HEK293 (cell line): ENCODE results near the gene ADAMTS20.

ENCODE experiments used
- CTCF ChIA-PET: fragments of 350-600 bp; formaldehyde crosslinking; extraction: SDS; loops from one replicate; lab custom pipeline; 2021; ENCODE audit warnings: antibody characterized with exemption; lab: Yijun Ruan, JAX
- POLR2A ChIA-PET: fragments of 300-600 bp; formaldehyde crosslinking; extraction: SDS; loops from one replicate; lab custom pipeline; 2020; ENCODE audit warnings: antibody characterized with exemption, inconsistent platforms; lab: Yijun Ruan, JAX
- H3K27ac ChIP-seq: fragments of 200-500 bp; sonication (Bioruptor generic); 2 replicates; pipeline ENCODE4 v1.5.1; 2014; ENCODE audit warnings: low read depth, low read length, control low read depth, inconsistent platforms; ENCODE audit errors: extremely low read depth
- H3K36me3 ChIP-seq, 2 experiments: fragments of 200-500 bp in 1 of 2; sonication (Bioruptor generic) in 1 of 2; 1 replicate in 1 of 2; 2 replicates in 1 of 2; pipeline ENCODE4 v1.5.1; 2014 to 2017; ENCODE audit warnings: inconsistent platforms in 2 of 2, low read length in 2 of 2; ENCODE audit not compliant: control insufficient read depth in 2 of 2, insufficient read depth in 1 of 2
- H3K4me1 ChIP-seq: fragments of 200-500 bp; sonication (Bioruptor generic); 2 replicates; pipeline ENCODE4 v1.5.1; 2014; ENCODE audit warnings: mild to moderate bottlenecking, low read length, inconsistent platforms; ENCODE audit not compliant: control insufficient read depth, insufficient read depth
- H3K4me3 ChIP-seq: 2 replicates; pipeline ENCODE4 v1.5.1; 2011; ENCODE audit warnings: low read depth, mild to moderate bottlenecking, control low read depth, low read length, moderate library complexity
- H3K9me3 ChIP-seq: fragments of 200-500 bp; sonication (Bioruptor generic); 2 replicates; pipeline ENCODE4 v1.5.1; 2014; ENCODE audit warnings: low read depth, low read length, inconsistent platforms; ENCODE audit not compliant: control insufficient read depth, insufficient read depth
- GFI1B ChIP-seq: fragments of 450-650 bp; formaldehyde crosslinking; IDR thresholded peaks from 2 replicates; pipeline ENCODE4 v1.5.1; 2016; ENCODE audit warnings: missing biosample characterization, missing genetic modification characterization
- SP3 ChIP-seq: fragments of 450-650 bp; formaldehyde crosslinking; IDR thresholded peaks from 2 replicates; pipeline ENCODE4 v1.5.1; 2016; ENCODE audit warnings: missing biosample characterization, missing genetic modification characterization
- ZBTB8A ChIP-seq: fragments of 450-650 bp; formaldehyde crosslinking; IDR thresholded peaks from 2 replicates; pipeline ENCODE4 v1.5.1; 2016; ENCODE audit warnings: missing biosample characterization, missing genetic modification characterization
- ZNF121 ChIP-seq: fragments of 450-650 bp; formaldehyde crosslinking; IDR thresholded peaks from 2 replicates; pipeline ENCODE4 v1.5.1; 2016; ENCODE audit warnings: missing biosample characterization, missing genetic modification characterization
- ZNF146 ChIP-seq: fragments of 450-650 bp; formaldehyde crosslinking; IDR thresholded peaks from 2 replicates; pipeline ENCODE4 v1.5.1; 2016; ENCODE audit warnings: missing biosample characterization, missing genetic modification characterization
- ZNF175 ChIP-seq: fragments of 450-650 bp; formaldehyde crosslinking; IDR thresholded peaks from 2 replicates; pipeline ENCODE4 v1.5.1; 2016; ENCODE audit warnings: missing biosample characterization, missing genetic modification characterization
- ZNF202 ChIP-seq: fragments of 450-650 bp; formaldehyde crosslinking; IDR thresholded peaks from 2 replicates; pipeline ENCODE4 v1.5.1; 2016; ENCODE audit warnings: missing biosample characterization, missing genetic modification characterization, borderline replicate concordance
- ZNF214 ChIP-seq: fragments of 450-650 bp; formaldehyde crosslinking; IDR thresholded peaks from 2 replicates; pipeline ENCODE4 v1.5.1; 2017; ENCODE audit warnings: missing biosample characterization, mild to moderate bottlenecking, missing genetic modification characterization, borderline replicate concordance
- ZNF221 ChIP-seq: fragments of 450-650 bp; formaldehyde crosslinking; IDR thresholded peaks from 2 replicates; pipeline ENCODE4 v1.5.1; 2017; ENCODE audit warnings: missing biosample characterization, missing genetic modification characterization, borderline replicate concordance
- ZNF391 ChIP-seq: fragments of 450-650 bp; formaldehyde crosslinking; IDR thresholded peaks from 2 replicates; pipeline ENCODE4 v1.5.1; 2016; ENCODE audit warnings: low read depth, missing biosample characterization, missing genetic modification characterization, borderline replicate concordance
- ZNF394 ChIP-seq: fragments of 450-650 bp; formaldehyde crosslinking; IDR thresholded peaks from 2 replicates; pipeline ENCODE4 v1.5.1; 2016; ENCODE audit warnings: missing biosample characterization, missing genetic modification characterization, mild to moderate bottlenecking, moderate library complexity, borderline replicate concordance
- ZNF510 ChIP-seq: fragments of 450-650 bp; formaldehyde crosslinking; IDR thresholded peaks from 2 replicates; pipeline ENCODE4 v1.5.1; 2018; ENCODE audit warnings: mild to moderate bottlenecking, missing genetic modification characterization, missing biosample characterization; ENCODE audit not compliant: insufficient replicate concordance
- ZNF560 ChIP-seq: fragments of 450-650 bp; formaldehyde crosslinking; IDR thresholded peaks from 2 replicates; pipeline ENCODE4 v1.5.1; 2017; ENCODE audit warnings: missing biosample characterization, missing genetic modification characterization, borderline replicate concordance
- ZNF610 ChIP-seq: fragments of 450-650 bp; formaldehyde crosslinking; IDR thresholded peaks from 2 replicates; pipeline ENCODE4 v1.5.1; 2016; ENCODE audit warnings: missing biosample characterization, missing genetic modification characterization, borderline replicate concordance
- ZNF626 ChIP-seq: fragments of 450-650 bp; sonication (Bioruptor Pico); formaldehyde crosslinking; IDR thresholded peaks from 2 replicates; pipeline ENCODE4 v1.5.1; 2018; ENCODE audit warnings: missing biosample characterization, missing genetic modification characterization, inconsistent platforms
- ZNF830 ChIP-seq: fragments of 450-650 bp; IDR thresholded peaks from 2 replicates; pipeline ENCODE4 v1.5.0; 2018; ENCODE audit warnings: missing biosample characterization, missing genetic modification characterization, low read depth, mild to moderate bottlenecking, moderate library complexity
- ZXDB ChIP-seq: fragments of 450-650 bp; formaldehyde crosslinking; IDR thresholded peaks from 2 replicates; pipeline ENCODE4 v1.5.1; 2016; ENCODE audit warnings: missing biosample characterization, missing genetic modification characterization
- TF ChIP-seq, protein P1 (sequence below): fragments of 450-650 bp; formaldehyde crosslinking; IDR thresholded peaks from 2 replicates; pipeline ENCODE4 v1.5.1; 2016; ENCODE audit warnings: missing biosample characterization, missing genetic modification characterization, low read depth
- TF ChIP-seq, protein P2 (sequence below): fragments of 450-650 bp; formaldehyde crosslinking; IDR thresholded peaks from 2 replicates; pipeline ENCODE4 v1.5.1; 2016; ENCODE audit warnings: missing biosample characterization, missing genetic modification characterization, borderline replicate concordance
- TF ChIP-seq, protein P3 (sequence below): fragments of 450-650 bp; formaldehyde crosslinking; IDR thresholded peaks from 2 replicates; pipeline ENCODE4 v1.5.1; 2017; ENCODE audit warnings: missing biosample characterization, missing genetic modification characterization
- TF ChIP-seq, protein P4 (sequence below): fragments of 450-650 bp; formaldehyde crosslinking; IDR thresholded peaks from 2 replicates; pipeline ENCODE4 v1.5.1; 2016; ENCODE audit warnings: missing biosample characterization, missing genetic modification characterization
- TF ChIP-seq, protein P5 (sequence below): fragments of 450-650 bp; formaldehyde crosslinking; IDR thresholded peaks from 2 replicates; pipeline ENCODE4 v1.5.1; 2016; ENCODE audit warnings: missing biosample characterization, missing genetic modification characterization, borderline replicate concordance

The ADAMTS20 gene

DNA sequence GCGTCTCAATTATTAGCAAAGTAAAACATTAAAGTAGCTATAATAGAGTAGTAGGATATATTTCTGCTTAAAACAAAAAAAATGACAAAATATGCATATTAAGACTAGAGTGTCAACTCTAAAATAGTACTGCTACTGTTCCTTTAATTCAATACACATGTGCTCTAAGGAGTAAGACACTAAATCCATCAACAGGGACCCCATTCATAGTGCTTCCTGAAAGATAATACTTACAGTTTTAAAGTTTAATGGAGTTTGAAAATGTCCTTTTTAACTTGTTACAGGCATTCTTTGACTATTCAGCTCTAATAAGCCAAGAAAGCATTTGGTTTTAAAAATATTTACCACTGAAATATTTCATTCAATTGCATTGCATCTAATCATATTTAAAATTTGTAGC is 145.2 kb downstream of the ADAMTS20 start (continued):
- TF ChIP-seq, protein P1, sequence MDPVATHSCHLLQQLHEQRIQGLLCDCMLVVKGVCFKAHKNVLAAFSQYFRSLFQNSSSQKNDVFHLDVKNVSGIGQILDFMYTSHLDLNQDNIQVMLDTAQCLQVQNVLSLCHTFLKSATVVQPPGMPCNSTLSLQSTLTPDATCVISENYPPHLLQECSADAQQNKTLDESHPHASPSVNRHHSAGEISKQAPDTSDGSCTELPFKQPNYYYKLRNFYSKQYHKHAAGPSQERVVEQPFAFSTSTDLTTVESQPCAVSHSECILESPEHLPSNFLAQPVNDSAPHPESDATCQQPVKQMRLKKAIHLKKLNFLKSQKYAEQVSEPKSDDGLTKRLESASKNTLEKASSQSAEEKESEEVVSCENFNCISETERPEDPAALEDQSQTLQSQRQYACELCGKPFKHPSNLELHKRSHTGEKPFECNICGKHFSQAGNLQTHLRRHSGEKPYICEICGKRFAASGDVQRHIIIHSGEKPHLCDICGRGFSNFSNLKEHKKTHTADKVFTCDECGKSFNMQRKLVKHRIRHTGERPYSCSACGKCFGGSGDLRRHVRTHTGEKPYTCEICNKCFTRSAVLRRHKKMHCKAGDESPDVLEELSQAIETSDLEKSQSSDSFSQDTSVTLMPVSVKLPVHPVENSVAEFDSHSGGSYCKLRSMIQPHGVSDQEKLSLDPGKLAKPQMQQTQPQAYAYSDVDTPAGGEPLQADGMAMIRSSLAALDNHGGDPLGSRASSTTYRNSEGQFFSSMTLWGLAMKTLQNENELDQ (tag by site-specific recombination) = no peak
- TF ChIP-seq GFI1B (tag by site-specific recombination) (no peak), ZNF146 (no peak), ZNF214 (tag by site-specific recombination) (no peak)

DNA sequence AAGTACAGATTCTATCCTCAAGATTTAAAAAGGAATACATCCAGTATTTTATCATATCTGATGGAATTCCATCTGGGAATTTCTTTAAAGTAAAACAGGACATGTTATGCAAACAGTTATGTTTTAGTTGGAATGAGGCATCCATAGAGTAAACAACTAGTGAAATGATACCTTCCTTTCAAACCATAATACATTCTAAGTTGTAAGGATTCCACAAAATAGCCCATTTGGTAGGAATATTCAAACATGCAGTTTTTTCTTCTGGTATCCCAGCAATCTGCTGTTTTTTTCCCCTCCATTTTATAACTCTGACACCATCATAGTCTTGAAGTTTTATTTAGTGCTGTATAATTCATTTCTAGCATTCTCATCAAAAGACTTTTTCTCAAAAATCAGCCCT is 149.6 kb downstream of the ADAMTS20 start:
- Histone ChIP-seq H3K4me3 (no peak overlapping the region), H3K27ac (no peak overlapping the region), H3K36me3 (no peaks in the 10 kb centered on the region), H3K9me3 (no peaks in the 10 kb centered on the region)
- POLR2A ChIA-PET = no interaction called here
- CTCF ChIA-PET = interaction anchor here (0.6 kb wide), 1 partner anchor 42 kb away, joined by 3 read pairs; no protein-coding TSS in a partner anchor
- TF ChIP-seq, protein P2, sequence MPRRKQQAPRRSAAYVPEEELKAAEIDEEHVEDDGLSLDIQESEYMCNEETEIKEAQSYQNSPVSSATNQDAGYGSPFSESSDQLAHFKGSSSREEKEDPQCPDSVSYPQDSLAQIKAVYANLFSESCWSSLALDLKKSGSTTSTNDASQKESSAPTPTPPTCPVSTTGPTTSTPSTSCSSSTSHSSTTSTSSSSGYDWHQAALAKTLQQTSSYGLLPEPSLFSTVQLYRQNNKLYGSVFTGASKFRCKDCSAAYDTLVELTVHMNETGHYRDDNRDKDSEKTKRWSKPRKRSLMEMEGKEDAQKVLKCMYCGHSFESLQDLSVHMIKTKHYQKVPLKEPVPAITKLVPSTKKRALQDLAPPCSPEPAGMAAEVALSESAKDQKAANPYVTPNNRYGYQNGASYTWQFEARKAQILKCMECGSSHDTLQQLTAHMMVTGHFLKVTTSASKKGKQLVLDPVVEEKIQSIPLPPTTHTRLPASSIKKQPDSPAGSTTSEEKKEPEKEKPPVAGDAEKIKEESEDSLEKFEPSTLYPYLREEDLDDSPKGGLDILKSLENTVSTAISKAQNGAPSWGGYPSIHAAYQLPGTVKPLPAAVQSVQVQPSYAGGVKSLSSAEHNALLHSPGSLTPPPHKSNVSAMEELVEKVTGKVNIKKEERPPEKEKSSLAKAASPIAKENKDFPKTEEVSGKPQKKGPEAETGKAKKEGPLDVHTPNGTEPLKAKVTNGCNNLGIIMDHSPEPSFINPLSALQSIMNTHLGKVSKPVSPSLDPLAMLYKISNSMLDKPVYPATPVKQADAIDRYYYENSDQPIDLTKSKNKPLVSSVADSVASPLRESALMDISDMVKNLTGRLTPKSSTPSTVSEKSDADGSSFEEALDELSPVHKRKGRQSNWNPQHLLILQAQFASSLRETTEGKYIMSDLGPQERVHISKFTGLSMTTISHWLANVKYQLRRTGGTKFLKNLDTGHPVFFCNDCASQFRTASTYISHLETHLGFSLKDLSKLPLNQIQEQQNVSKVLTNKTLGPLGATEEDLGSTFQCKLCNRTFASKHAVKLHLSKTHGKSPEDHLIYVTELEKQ (tag by site-specific recombination) = no peak
- TF ChIP-seq ZNF394 (tag by site-specific recombination) = no peak
- no peak for TF ChIP-seq ZNF626 (tag by site-specific recombination)
- TF ChIP-seq, protein P1 (tag by site-specific recombination) = no peak
- TF ChIP-seq ZNF121 (tag by site-specific recombination) = no peak
- no peak for TF ChIP-seq SP3 (tag by site-specific recombination)
- no peak for TF ChIP-seq ZNF175
- TF ChIP-seq, protein P3, sequence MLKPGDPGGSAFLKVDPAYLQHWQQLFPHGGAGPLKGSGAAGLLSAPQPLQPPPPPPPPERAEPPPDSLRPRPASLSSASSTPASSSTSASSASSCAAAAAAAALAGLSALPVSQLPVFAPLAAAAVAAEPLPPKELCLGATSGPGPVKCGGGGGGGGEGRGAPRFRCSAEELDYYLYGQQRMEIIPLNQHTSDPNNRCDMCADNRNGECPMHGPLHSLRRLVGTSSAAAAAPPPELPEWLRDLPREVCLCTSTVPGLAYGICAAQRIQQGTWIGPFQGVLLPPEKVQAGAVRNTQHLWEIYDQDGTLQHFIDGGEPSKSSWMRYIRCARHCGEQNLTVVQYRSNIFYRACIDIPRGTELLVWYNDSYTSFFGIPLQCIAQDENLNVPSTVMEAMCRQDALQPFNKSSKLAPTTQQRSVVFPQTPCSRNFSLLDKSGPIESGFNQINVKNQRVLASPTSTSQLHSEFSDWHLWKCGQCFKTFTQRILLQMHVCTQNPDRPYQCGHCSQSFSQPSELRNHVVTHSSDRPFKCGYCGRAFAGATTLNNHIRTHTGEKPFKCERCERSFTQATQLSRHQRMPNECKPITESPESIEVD (tag by site-specific recombination) = no peak
- TF ChIP-seq ZNF391 = no peak
- no peak for TF ChIP-seq ZNF610
- TF ChIP-seq ZXDB (tag by site-specific recombination) = no peak
- TF ChIP-seq ZNF560 = no peak
- TF ChIP-seq, protein P4, sequence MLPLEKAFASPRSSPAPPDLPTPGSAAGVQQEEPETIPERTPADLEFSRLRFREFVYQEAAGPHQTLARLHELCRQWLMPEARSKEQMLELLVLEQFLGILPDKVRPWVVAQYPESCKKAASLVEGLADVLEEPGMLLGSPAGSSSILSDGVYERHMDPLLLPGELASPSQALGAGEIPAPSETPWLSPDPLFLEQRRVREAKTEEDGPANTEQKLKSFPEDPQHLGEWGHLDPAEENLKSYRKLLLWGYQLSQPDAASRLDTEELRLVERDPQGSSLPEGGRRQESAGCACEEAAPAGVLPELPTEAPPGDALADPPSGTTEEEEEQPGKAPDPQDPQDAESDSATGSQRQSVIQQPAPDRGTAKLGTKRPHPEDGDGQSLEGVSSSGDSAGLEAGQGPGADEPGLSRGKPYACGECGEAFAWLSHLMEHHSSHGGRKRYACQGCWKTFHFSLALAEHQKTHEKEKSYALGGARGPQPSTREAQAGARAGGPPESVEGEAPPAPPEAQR (tag by site-specific recombination) = no peak
- no peak for TF ChIP-seq ZNF830
- TF ChIP-seq ZBTB8A = no peak
- TF ChIP-seq ZNF221 (tag by site-specific recombination) = no peak
- TF ChIP-seq ZNF202 (tag by site-specific recombination) = no peak
- no peak for TF ChIP-seq ZNF510
- TF ChIP-seq, protein P5, sequence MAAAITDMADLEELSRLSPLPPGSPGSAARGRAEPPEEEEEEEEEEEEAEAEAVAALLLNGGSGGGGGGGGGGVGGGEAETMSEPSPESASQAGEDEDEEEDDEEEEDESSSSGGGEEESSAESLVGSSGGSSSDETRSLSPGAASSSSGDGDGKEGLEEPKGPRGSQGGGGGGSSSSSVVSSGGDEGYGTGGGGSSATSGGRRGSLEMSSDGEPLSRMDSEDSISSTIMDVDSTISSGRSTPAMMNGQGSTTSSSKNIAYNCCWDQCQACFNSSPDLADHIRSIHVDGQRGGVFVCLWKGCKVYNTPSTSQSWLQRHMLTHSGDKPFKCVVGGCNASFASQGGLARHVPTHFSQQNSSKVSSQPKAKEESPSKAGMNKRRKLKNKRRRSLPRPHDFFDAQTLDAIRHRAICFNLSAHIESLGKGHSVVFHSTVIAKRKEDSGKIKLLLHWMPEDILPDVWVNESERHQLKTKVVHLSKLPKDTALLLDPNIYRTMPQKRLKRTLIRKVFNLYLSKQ (tag by site-specific recombination) = no peak
- TF ChIP-seq, all 188 proteins: peak for 0
- no peaks in the 10 kb centered on the region for H3K4me1 ChIP-seq
